Measurements from ENCODE around the gene RHOBTB3.

RHOBTB3 gene

DNA sequence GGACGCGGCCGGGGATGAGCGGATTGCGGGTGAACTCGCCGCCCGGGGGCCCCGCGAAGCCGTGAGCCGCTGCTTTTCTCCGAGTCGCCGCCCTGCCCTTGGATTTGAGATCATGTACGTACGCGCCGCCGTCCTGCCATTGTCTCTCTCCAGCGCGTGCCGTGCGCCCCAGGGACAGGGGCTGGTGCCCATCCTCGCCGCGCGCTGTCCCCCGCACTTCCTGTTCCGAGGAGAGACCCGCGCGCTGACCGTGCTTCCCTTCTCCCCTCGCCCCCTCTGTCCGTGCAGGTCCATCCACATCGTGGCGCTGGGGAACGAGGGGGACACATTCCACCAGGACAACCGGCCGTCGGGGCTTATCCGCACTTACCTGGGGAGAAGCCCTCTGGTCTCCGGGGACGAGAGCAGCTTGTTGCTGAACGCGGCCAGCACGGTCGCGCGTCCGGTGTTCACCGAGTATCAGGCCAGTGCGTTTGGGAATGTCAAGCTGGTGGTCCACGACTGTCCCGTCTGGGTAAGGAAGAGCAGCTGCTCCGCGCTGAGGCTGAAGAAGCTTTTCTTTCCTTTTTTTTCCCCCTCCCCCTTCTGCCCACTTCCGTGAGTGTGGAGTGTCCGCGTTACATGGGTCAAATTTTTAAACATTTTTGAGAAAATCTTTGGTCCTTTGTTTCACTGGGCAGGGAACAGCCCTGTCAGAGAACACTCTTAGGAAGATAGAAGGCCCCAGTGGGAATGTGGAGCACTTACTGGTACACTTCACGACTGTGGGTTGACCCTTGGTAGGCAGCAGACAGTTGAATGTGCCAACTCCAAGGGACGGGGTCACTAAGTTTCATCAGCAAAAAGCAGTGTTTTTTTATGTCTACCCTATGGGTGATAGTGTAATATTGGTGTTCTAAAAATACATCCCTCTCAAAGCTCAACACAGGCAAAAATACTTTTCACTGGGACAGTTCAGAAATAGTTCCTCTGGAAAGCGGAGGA, 727 bp downstream of the RHOBTB3 start:
- DNase-seq (ENCODE audit: low read depth, low spot score), result peak; percentile 24

- DNase-seq (ENCODE audit: low read depth, low spot score), result no peak
Observed at GRCh38 chr5:95733107-95733665, 2.0 kb downstream of the RHOBTB3 start.

DNA sequence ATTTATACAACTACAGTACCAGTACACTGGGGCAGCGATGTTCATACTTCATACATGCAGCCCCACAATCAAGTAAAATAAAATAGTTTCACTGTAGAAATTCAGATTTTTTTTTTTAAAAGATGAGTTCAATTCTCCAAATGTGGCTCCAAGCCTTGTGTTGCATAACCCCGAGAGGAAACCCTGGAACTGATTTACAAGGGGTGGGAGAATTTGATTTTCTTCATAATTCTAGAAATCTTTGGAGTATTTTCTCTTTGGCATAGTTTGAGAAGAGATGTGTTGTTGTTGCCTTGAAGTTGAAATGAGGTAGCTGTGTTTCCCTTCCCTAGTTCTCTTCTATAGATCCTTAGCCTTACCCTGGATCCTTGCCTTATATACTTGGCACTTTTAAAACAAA, 3.1 kb downstream of the RHOBTB3 start:
- DNase-seq (ENCODE audit: low read depth, low spot score), result no peak

GRCh38 chr5:95734906-95735305, 3.8 kb downstream of the RHOBTB3 start:
- DNase-seq (ENCODE audit: low read depth, low spot score), result no peak

DNA sequence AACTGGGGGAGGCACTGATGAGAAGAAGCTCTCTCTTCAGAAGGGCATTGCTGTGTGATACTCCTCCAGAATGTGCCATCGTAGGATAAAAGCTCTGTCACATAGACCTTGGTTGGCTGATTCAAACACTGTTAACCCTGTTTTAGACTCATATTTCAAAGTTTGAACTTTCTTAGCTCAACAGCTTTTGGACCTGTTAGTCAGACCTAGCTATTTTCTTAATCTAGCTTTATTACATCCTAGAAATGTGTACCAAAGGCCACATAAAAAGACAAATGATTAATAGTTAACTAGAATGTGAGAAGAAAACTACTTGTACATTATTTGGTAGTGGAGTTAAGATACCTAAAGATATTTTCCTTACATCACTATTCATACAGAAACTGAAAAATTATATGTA, 4.3 kb downstream of the RHOBTB3 start:
- no peak for DNase-seq (ENCODE audit: low read depth, low spot score)

- no peak for DNase-seq (ENCODE audit: low read depth, low spot score)
Observed at GRCh38 chr5:95738072-95738471, 6.9 kb downstream of the RHOBTB3 start.

GRCh38 chr5:95738834-95739233, 7.7 kb downstream of the RHOBTB3 start:
- no peak for DNase-seq (ENCODE audit: low read depth, low spot score)

DNA sequence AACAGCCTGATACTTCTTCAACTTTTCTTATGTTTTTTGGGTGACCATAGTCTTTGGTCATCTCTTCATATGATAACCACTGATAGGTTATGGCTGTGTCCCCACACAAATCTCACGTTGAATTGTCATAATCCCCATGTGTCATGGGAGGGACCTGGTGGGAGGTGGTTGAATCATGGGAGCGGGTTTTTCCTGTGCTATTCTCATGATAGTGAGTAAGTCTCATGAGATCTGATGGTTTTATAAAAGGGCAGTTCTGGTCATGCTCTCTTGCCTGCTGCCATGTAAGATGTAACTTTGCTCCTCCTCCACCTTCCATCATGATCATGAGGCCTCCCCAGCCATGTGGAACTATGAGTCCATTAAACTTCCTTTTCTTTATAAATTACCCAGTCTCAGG, 8.7 kb downstream of the RHOBTB3 start:
- DNase-seq (ENCODE audit: low read depth, low spot score), result no peak

GRCh38 chr5:95741458-95741857, 10.3 kb downstream of the RHOBTB3 start:
- no peak for DNase-seq (ENCODE audit: low read depth, low spot score)

DNA sequence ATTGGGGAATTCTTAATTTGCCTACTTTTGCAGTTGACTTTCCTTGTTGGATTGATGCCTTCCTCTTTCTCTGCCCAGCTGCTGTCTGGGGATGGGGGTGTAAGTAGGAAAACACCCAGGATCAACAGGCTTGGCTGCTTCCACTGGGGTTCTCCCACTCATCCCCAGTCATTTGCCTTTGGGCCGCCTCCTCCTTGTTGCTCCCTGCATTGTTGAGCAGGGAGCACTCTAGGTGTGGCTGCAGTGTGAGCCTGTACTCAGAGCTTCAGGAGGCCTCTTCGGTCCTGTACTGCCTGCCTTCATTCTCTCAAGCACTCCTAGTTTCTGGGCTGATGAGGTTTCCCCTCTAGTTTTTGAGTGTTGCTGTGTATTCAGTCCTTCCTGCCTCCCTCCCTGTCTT, 12.1 kb downstream of the RHOBTB3 start:
- DNase-seq (ENCODE audit: low read depth, low spot score), result no peak

DNA sequence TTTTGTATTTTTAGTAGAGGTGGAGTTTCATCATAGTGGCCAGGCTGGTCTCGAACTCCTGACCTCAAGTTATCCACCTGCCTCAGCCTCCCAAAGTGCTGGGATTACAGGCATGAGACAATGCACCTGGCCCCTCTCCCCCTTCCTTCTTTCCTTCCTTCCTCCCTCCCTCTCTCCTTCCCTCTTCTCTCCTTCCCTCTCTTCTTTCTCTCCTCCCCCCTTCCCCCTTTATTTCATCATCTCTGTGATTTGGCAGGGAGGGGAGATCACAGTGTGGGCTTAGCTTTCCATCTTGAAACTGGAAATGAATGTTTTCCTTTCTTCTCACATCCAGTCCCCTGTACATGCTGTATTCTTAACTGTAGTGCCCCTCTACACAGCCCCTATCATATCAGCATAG, 12.7 kb downstream of the RHOBTB3 start:
- no peak for DNase-seq (ENCODE audit: low read depth, low spot score)

DNA sequence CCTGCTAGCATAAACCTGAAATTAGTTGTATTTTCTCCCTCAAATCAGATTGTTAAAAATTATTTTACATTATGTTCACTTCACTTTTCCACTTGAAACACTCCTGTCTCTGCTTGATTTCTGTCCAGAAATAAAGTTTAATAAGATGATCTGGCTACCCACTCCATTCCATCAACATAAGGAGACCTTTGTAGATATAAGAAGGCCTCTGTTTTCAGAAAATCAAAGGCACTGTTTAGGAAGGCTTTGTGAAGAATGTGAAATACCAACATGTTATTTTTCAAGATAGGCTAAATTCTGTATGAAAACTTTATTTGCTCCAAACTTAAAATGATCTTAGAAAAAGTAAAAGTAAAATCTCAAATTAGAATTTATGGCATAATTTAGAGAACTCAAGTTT, 15.1 kb downstream of the RHOBTB3 start:
- DNase-seq (ENCODE audit: low read depth, low spot score), result no peak

- no peak for DNase-seq (ENCODE audit: low read depth, low spot score)
Observed at GRCh38 chr5:95746722-95747679, 15.9 kb downstream of the RHOBTB3 start.

DNA sequence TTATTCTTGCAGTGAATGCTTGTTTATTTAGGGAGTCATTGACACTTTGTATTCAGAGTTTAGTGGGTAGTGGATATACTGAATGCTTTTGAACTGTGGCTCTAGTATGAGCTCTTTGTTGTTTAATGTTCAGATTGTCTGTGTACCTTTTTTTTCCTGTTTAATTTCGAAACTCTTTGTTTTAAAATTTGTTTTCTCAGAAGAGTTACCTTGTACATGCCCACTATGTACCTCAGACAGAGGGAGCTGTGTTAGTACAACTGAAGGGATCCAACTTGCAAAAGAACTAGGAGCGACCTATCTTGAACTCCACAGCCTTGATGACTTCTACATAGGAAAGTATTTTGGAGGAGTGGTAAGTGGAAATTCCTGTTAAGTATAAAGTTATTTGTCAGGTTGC, 17.0 kb downstream of the RHOBTB3 start:
- DNase-seq (ENCODE audit: low read depth, low spot score), result no peak

DNA sequence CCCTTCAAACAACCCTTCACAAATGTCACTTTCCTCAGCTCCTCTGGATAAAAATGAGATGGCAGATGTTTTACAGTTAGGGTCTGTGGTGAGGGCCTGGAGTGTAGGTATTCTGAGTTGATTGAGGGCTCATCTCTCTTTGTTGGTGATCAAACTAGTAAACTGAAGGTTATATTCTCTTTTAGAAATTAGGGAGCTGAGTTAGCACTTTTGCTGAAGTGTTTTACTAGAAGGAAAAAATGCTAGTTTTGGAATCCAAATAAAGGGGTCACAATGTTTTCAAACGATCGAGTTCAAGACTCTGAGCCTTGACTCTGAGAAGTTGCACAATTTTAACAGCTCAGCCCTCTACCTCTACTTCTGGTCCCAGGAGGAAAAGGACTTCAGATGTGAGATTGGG, 23.4 kb downstream of the RHOBTB3 start:
- no peak for DNase-seq (ENCODE audit: low read depth, low spot score)

GRCh38 chr5:95759005-95759404, 27.9 kb downstream of the RHOBTB3 start:
- no peak for DNase-seq (ENCODE audit: low read depth, low spot score)

DNA sequence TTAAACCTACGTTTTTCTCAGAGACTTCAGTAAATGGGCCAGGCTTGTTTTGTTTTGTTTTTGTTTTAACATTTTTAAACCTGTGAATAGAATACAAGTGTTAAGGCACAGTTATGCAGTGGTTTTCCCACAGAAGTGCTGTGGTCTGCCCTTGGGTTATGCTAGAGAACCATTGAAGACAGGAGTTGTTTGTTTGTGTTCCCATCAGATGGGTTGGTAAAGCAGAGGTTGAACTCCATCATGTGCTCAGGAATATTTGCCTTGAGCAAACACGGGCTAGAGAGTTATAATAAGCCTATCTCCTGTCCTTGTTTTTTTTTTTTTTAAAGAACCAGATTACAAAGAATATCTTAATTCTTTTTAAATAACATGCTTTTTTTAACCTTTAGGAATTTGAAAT, 28.5 kb downstream of the RHOBTB3 start:
- no peak for DNase-seq (ENCODE audit: low read depth, low spot score)

DNA sequence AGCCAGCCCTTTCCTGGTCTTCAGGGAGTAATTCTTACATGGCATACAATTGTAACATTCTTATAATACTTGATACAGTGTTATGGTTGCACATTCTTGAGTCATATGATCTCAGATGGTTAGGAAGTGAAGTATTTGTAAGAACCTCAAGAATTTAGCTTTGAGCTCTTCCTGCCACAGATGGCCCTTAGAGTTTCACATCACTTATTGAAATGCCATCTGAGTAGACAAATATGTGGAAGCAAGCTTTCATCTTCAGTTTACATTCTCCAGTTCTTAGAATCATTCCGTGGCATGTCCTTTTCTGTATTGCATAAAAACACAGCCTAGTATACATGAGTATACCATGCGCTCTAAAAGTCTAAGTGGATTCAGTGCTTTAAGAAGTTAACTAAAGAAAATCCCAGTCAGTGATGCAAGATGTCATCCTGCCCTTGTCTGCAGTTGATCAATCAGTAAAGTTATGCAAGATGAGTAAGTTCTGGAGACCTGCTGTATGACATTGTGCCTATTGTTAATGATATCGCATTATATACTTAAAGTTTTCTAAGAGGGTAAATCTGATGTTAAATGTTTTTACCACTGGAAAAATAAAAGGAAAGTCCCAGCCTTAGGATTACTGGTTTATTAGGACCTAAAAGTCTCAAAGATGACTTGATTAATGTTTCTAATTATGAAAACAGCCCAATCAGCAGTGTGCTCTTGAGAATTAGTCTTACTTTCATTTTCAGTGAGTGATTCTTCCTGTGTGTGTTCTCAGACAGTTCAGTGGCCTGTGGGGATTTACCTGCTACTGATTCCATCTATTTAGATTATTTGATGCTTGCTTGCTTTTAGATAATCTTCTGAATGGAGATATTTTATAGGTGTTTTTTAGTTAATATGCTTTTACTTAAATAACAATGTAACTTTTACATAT, 29.4 kb downstream of the RHOBTB3 start:
- no peak for DNase-seq (ENCODE audit: low read depth, low spot score)

GRCh38 chr5:95761771-95762651, 30.9 kb downstream of the RHOBTB3 start:
- no peak for DNase-seq (ENCODE audit: low read depth, low spot score)

- DNase-seq (ENCODE audit: low read depth, low spot score), result no peak
Observed at GRCh38 chr5:95762652-95763041, 31.5 kb downstream of the RHOBTB3 start.
